H4 (cell line): ENCODE measurements around the gene DEUP1. TPM values are rescaled to one million over a fixed set of nuclear protein-coding genes. Genes with fewer than 3 reads are reported as not detected.

Experiments used
- DNase-seq: peaks from one replicate; pipeline ENCODE4 v3.0.0-alpha.2; 2015; ENCODE audit warnings: low spot score
- total RNA-seq: library from RNA; depleted of rRNA; stranded (reverse); fragments of >200 nt; shearing (Covaris generic); gene quantifications from 2 replicates; pipeline ENCODE4 v1.2.3, GENCODE V29; 2014; rRNA removed

DEUP1 gene
- total RNA-seq, 1 experiment from 2014 or later, result not detected

GRCh38 chr11:93477684-93478234, 147.2 kb downstream of the DEUP1 start:
- DNase-seq, result no peak

GRCh38 chr11:93478841-93479240, 148.3 kb downstream of the DEUP1 start:
- no peak for DNase-seq

- no peak for DNase-seq
Measured at GRCh38 chr11:93480256-93480655, 149.7 kb downstream of the DEUP1 start.

GRCh38 chr11:93480756-93481155, 150.2 kb downstream of the DEUP1 start:
- DNase-seq, result no peak

- DNase-seq, result no peak
Measured at GRCh38 chr11:93481279-93481678, 150.7 kb downstream of the DEUP1 start.

- no peak for DNase-seq
Measured at GRCh38 chr11:93481696-93482095, 151.2 kb downstream of the DEUP1 start.

GRCh38 chr11:93482556-93482955, 152.0 kb downstream of the DEUP1 start:
- no peak for DNase-seq

- DNase-seq, result no peak
Measured at GRCh38 chr11:93484716-93485115, 154.2 kb downstream of the DEUP1 start.

- DNase-seq, result no peak
Measured at GRCh38 chr11:93485983-93486382, 155.4 kb downstream of the DEUP1 start.

GRCh38 chr11:93487032-93487483, 156.5 kb downstream of the DEUP1 start:
- no peak for DNase-seq

Other genes starting within 250 kb of the DEUP1 start
- gene SLC36A4, start 132.8 kb upstream of the DEUP1 start, total RNA-seq, result 2.9 and 10.0 TPM in 2 replicates
- gene SMCO4, start 212.6 kb downstream of the DEUP1 start, total RNA-seq, result 22.9 and 75.8 TPM in 2 replicates